Tibial nerve (tissue), 4 donors: Measurements from ENCODE around the gene FAM83B. TPM values are rescaled to one million over a fixed set of nuclear protein-coding genes. Genes with fewer than 3 reads are reported as not detected.
"Not testable (repeated sequence)": the region's sequence is repeated elsewhere in the genome, so short reads cannot be mapped to it uniquely, and the experiment has no call there.

ENCODE experiments used
- DNase-seq, 2 donors: peaks; one replicate each; pipeline ENCODE4 v3.0.0-alpha.2; 2019; ENCODE audit warnings: low spot score in 2 of 2
- H3K27ac ChIP-seq, 4 donors: fragments of 200-600 bp; sonication (generic) in 3 of 4; one replicate each; pipeline ENCODE4 v1.5.1; 2017 to 2019; ENCODE audit warnings: mild to moderate bottlenecking in 1 of 4
- H3K27me3 ChIP-seq, 2 donors: fragments of 200-600 bp; sonication (generic) in 1 of 2; one replicate each; pipeline versions ENCODE4 v1.5.1 to v1.6.0; 2017 to 2019
- H3K36me3 ChIP-seq, 3 donors: fragments of 200-600 bp; sonication (generic); one replicate each; pipeline ENCODE4 v1.5.1; 2018 to 2019
- H3K4me1 ChIP-seq, 4 donors: fragments of 200-600 bp; sonication (generic) in 3 of 4; one replicate each; pipeline ENCODE4 v1.5.1; 2017 to 2019
- H3K4me3 ChIP-seq, 4 donors: fragments of 200-600 bp; sonication (generic) in 3 of 4; one replicate each; pipeline ENCODE4 v1.5.1; 2017 to 2019; ENCODE audit warnings: mild to moderate bottlenecking in 1 of 4, moderate library complexity in 1 of 4
- H3K9me3 ChIP-seq, 4 donors: fragments of 200-600 bp; sonication (generic) in 3 of 4; one replicate each; pipeline ENCODE4 v1.5.1; 2017 to 2019
- EP300 ChIP-seq, 2 donors: sonication (generic); formaldehyde crosslinking; IDR thresholded peaks; one replicate each; pipeline ENCODE4 v1.6.1; 2017; ENCODE audit warnings: antibody characterized with exemption in 2 of 2, mild to moderate bottlenecking in 1 of 2
- POLR2A ChIP-seq, 2 donors: fragments of 450-650 bp; IDR thresholded peaks; one replicate each; pipeline ENCODE4 v1.6.1; 2017; ENCODE audit warnings: antibody characterized with exemption in 2 of 2, mild to moderate bottlenecking in 2 of 2, moderate library complexity in 2 of 2
- WGBS, 2 donors: methylation state at CpG; one replicate each; pipeline ENCODE4 v1.1.5; 2018; 5-methylcytosine and 5-hydroxymethylcytosine counted together
- total RNA-seq, 4 donors: library from RNA; depleted of rRNA; stranded (reverse); fragments of >200 nt; gene quantifications; one replicate each; pipeline ENCODE4 v1.1.0, GENCODE V29; 2016
- TF ChIP-seq, protein P1 (sequence below), 5 experiments: fragments of 200-600 bp in 3 of 5; fragments of 450-650 bp in 2 of 5; sonication (generic) in 3 of 5; IDR thresholded peaks; one replicate each; pipeline ENCODE4 v1.5.1; 2016 to 2019; ENCODE audit warnings: antibody characterized with exemption in 5 of 5, mild to moderate bottlenecking in 3 of 5, moderate library complexity in 2 of 5

FAM83B gene
- total RNA-seq, 4 donors from 2014 or later = not detected

DNA sequence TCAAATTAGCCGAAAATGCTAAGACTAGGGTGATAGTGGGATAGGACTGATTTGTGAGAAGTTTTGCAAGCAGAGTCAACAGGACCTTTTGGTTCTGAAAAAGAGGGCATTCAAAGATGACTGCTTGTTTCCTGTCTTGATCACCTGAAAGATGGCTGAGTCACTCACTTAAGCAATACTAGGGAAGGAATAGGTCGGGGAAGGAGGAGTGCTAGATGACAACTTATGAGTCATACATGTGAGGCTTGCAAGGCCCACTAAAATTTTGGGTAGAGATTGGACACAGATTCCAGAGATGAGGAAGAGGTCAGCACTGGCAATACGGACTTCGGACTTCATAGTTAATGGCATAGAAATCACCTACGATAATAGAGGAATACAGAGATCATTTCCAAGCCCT, 89.2 kb downstream of the FAM83B start:
- H3K4me3 ChIP-seq = no peak overlapping the region
- WGBS, 2 donors = 91% methylated on average over 5 of the region's 5 CpGs
- H3K4me1 ChIP-seq = no peaks in the 10 kb centered on the region
- no peak for DNase-seq
- no peaks in the 10 kb centered on the region for H3K36me3 ChIP-seq
- H3K27ac ChIP-seq = no peak overlapping the region
- peaks cover 0 to 27% (median 3%) of the 10 kb centered on the region in 4 donors for H3K9me3 ChIP-seq
- no peak for TF ChIP-seq POLR2A (IDR thresholded peaks at IDR 0.05)
- TF ChIP-seq EP300 (IDR thresholded peaks at IDR 0.05) = no peak
- TF ChIP-seq, protein P1, sequence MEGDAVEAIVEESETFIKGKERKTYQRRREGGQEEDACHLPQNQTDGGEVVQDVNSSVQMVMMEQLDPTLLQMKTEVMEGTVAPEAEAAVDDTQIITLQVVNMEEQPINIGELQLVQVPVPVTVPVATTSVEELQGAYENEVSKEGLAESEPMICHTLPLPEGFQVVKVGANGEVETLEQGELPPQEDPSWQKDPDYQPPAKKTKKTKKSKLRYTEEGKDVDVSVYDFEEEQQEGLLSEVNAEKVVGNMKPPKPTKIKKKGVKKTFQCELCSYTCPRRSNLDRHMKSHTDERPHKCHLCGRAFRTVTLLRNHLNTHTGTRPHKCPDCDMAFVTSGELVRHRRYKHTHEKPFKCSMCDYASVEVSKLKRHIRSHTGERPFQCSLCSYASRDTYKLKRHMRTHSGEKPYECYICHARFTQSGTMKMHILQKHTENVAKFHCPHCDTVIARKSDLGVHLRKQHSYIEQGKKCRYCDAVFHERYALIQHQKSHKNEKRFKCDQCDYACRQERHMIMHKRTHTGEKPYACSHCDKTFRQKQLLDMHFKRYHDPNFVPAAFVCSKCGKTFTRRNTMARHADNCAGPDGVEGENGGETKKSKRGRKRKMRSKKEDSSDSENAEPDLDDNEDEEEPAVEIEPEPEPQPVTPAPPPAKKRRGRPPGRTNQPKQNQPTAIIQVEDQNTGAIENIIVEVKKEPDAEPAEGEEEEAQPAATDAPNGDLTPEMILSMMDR (IDR thresholded peaks at IDR 0.05) = no peak
- no peaks in the 10 kb centered on the region for H3K27me3 ChIP-seq

DNA sequence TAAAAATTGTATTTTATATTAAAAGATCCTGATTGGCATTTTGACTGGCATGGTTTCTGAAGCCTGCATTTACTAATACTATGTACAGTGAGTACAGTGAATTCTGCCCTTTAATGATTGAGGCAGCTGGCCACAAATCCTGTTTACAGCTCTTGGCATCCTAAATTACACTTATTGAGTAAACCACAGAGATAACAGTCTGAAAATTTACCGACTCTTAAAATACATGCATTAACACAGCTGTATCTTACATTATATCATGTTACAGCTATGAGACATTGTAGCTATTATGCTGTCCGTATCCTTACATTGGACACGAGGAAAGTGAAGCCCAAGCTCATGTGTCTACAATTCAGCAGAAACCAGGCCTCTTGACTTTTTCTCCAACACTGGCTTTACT, 90.8 kb downstream of the FAM83B start:
- TF ChIP-seq, protein P1 (IDR thresholded peaks at IDR 0.05) = no peak
- no peak for TF ChIP-seq EP300 (IDR thresholded peaks at IDR 0.05)
- no peak for TF ChIP-seq POLR2A (IDR thresholded peaks at IDR 0.05)
- no peak for DNase-seq
- H3K27me3 ChIP-seq = no peaks in the 10 kb centered on the region
- H3K36me3 ChIP-seq = no peaks in the 10 kb centered on the region
- no peaks in the 10 kb centered on the region for H3K4me1 ChIP-seq
- no peak overlapping the region for H3K4me3 ChIP-seq
- no peak overlapping the region for H3K27ac ChIP-seq
- peaks cover 0 to 17% (median 3%) of the 10 kb centered on the region in 4 donors for H3K9me3 ChIP-seq
- WGBS, 2 donors = 71 to 91% methylated on average over 3 of the region's 3 CpGs

DNA sequence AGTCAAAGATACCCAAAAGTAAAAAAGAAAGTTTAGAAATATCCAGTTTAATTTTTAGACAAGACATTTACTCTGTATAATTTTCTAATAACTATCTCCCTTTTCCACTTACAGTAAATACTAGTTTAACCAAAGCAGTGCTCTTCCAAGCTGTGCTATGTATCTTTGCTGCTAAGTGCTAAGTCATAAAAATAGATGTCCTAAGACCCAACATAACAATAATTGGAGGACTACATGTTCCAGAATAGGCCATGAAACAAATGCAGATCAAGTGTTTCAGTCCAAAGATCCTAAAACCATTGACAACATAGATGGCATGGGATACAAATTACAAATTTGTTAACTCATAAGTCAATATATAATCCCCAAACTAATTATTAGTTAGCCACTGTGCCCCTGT, 111.1 kb downstream of the FAM83B start:
- H3K9me3 ChIP-seq = no peaks in the 10 kb centered on the region
- TF ChIP-seq EP300 (IDR thresholded peaks at IDR 0.05) = no peak
- TF ChIP-seq, protein P1 (IDR thresholded peaks at IDR 0.05) = no peak
- no peak for TF ChIP-seq POLR2A (IDR thresholded peaks at IDR 0.05)
- H3K4me1 ChIP-seq = no peaks in the 10 kb centered on the region
- no peak overlapping the region for H3K27ac ChIP-seq
- no peak for DNase-seq
- no peaks in the 10 kb centered on the region for H3K27me3 ChIP-seq
- H3K4me3 ChIP-seq = no peak overlapping the region
- H3K36me3 ChIP-seq = no peaks in the 10 kb centered on the region

DNA sequence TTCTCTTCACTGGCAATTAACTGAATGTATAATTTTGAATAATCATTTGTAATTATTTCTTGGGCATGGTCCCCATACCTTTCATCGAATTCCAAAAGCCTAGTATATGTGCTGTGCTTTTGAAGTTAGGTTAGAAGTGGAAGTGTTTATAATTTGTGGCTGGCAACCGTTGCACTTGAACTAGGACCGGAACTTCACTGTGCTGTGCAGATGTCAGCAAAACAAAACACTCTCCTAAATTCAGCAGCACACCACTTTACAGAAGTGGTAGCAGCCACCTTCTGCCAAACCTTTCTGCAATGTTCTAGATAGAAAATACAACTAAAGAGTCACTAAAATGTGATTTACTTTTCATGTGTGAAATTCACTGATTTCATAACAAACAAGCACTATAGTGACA, 111.9 kb downstream of the FAM83B start:
- Histone ChIP-seq H3K27me3 (no peaks in the 10 kb centered on the region), H3K9me3 (no peaks in the 10 kb centered on the region), H3K4me1 (no peaks in the 10 kb centered on the region), H3K4me3 (no peak overlapping the region), H3K27ac (no peak overlapping the region), H3K36me3 (no peaks in the 10 kb centered on the region)
- TF ChIP-seq EP300 (IDR thresholded peaks at IDR 0.05) = no peak
- no peak for TF ChIP-seq POLR2A (IDR thresholded peaks at IDR 0.05)
- TF ChIP-seq, protein P1 (IDR thresholded peaks at IDR 0.05) = no peak
- 60 to 62% methylated on average over 3 of the region's 3 CpGs for WGBS, 2 donors
- DNase-seq = no peak

DNA sequence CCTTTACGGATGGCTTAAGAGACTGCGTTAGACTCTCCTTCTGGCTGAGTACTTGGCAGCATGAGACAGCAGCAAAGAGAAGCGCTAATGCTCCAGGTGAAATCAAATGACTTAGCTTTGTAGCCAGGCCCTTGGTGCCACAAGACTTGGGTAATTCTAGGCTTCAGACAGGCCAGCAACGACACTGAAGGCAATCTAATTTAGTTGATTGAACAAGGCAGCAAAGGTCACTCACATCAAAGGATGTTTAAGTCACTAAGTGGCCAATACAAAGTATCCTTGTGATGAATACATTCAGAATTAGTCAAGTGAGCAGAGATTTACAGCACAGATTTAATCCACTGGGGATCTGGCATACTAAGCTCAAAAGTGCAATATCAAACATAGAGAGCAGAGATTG, 113.2 kb downstream of the FAM83B start:
- Histone ChIP-seq H3K27ac (no peak overlapping the region), H3K4me3 (no peak overlapping the region), H3K27me3 (no peaks in the 10 kb centered on the region), H3K9me3 (no peaks in the 10 kb centered on the region), H3K36me3 (no peaks in the 10 kb centered on the region), H3K4me1 (no peaks in the 10 kb centered on the region)
- TF ChIP-seq, protein P1 (IDR thresholded peaks at IDR 0.05) = no peak
- TF ChIP-seq EP300 (IDR thresholded peaks at IDR 0.05) = no peak
- no peak for TF ChIP-seq POLR2A (IDR thresholded peaks at IDR 0.05)
- DNase-seq = no peak
- 64 to 79% methylated on average over 4 of the region's 4 CpGs for WGBS, 2 donors

DNA sequence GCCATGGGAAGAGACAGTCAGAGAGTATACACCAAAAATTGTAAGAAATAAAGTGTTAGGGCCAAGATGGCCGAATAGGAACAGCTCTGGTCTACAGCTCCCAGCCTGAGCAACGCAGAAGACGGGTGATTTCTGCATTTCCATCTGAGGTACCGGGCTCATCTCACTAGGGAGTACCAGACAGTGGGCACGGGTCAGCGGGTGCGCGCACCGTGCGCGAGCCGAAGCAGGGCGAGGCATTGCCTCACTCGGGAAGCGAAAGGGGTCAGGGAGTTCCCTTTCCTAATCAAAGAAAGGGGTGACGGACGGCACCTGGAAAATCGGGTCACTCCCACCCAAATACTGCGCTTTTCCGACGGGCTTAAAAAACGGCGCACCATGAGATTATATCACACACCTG, 114.8 kb downstream of the FAM83B start:
- not testable (repeated sequence) for H3K9me3 ChIP-seq, H3K4me1 ChIP-seq, H3K36me3 ChIP-seq, H3K27ac ChIP-seq, DNase-seq, H3K4me3 ChIP-seq, H3K27me3 ChIP-seq
- WGBS, 2 donors = 91 to 95% methylated on average over 23 of the region's 23 CpGs
